MM.1S (cell line): Measurements from ENCODE around the gene PAXX.

ENCODE experiments used
- DNase-seq: peaks from one replicate; pipeline ENCODE4 v3.0.0-alpha.2; 2015
- H2AFZ ChIP-seq: fragments of 300-600 bp; sonication (generic); 2 replicates; pipeline ENCODE4 v1.6.0; 2016; ENCODE audit warnings: antibody characterized with exemption, low read length
- H3F3A ChIP-seq: fragments of 300-600 bp; sonication (generic); 2 replicates; pipeline ENCODE4 v1.6.1; 2016; ENCODE audit warnings: mild to moderate bottlenecking, antibody characterized with exemption, low read length, moderate library complexity, mixed read lengths; ENCODE audit not compliant: insufficient read depth
- H3K27ac ChIP-seq: fragments of 300-600 bp; sonication (generic); 2 replicates; pipeline ENCODE4 v1.5.1; 2016; ENCODE audit warnings: mild to moderate bottlenecking, low read length
- H3K27me3 ChIP-seq: fragments of 300-600 bp; sonication (generic); replicated peaks from 2 replicates; pipeline ENCODE4 v1.6.0; 2016; ENCODE audit warnings: low read length; ENCODE audit not compliant: insufficient read depth
- H3K36me3 ChIP-seq: fragments of 300-600 bp; sonication (generic); replicated peaks from 2 replicates; pipeline ENCODE4 v1.6.1; 2016; ENCODE audit warnings: mild to moderate bottlenecking, low read length, mixed read lengths; ENCODE audit not compliant: insufficient read depth
- H3K4me1 ChIP-seq: fragments of 300-600 bp; sonication (generic); 2 replicates; pipeline ENCODE4 v1.6.1; 2016; ENCODE audit warnings: low read length, mixed read lengths
- H3K4me2 ChIP-seq: fragments of 300-600 bp; sonication (generic); 2 replicates; pipeline ENCODE4 v1.6.0; 2016; ENCODE audit warnings: low read depth, low read length
- H3K4me3 ChIP-seq: fragments of 300-600 bp; sonication (generic); 2 replicates; pipeline ENCODE4 v1.5.1; 2016; ENCODE audit warnings: low read length, mixed read lengths
- H3K79me2 ChIP-seq: fragments of 300-600 bp; sonication (generic); 2 replicates; pipeline ENCODE4 v1.6.1; 2016; ENCODE audit warnings: mixed run types, low read length, mixed read lengths
- H3K9ac ChIP-seq: fragments of 300-600 bp; sonication (generic); 2 replicates; pipeline ENCODE4 v1.6.1; 2016; ENCODE audit warnings: low read length, mixed read lengths
- H3K9me2 ChIP-seq: fragments of 300-600 bp; sonication (generic); replicated peaks from 2 replicates; pipeline ENCODE4 v1.6.1; 2016; ENCODE audit warnings: mild to moderate bottlenecking, low read length, mixed read lengths; ENCODE audit not compliant: insufficient read depth
- H3K9me3 ChIP-seq: fragments of 300-600 bp; sonication (generic); replicated peaks from 2 replicates; pipeline ENCODE4 v1.6.1; 2016; ENCODE audit warnings: mild to moderate bottlenecking, low read length, mixed read lengths; ENCODE audit not compliant: insufficient read depth
- H4K20me1 ChIP-seq: fragments of 300-600 bp; sonication (generic); 2 replicates; pipeline ENCODE4 v1.6.1; 2016; ENCODE audit warnings: mild to moderate bottlenecking, low read length, moderate library complexity, mixed read lengths; ENCODE audit not compliant: insufficient read depth
- EZH2 ChIP-seq: fragments of 300-600 bp; sonication (generic); optimal IDR thresholded peaks from 2 replicates; pipeline ENCODE3; 2017; ENCODE audit warnings: low read depth, mild to moderate bottlenecking, antibody characterized with exemption, low read length, mixed read lengths
- EZH2phosphoT487 ChIP-seq: fragments of 300-600 bp; sonication (generic); IDR thresholded peaks from 2 replicates; pipeline ENCODE4 v1.6.1; 2018; ENCODE audit warnings: antibody characterized with exemption, low read length
- TF ChIP-seq, protein P1 (sequence below): fragments of 300-600 bp; sonication (generic); IDR thresholded peaks from 2 replicates; pipeline ENCODE4 v1.5.1; 2016; ENCODE audit warnings: antibody characterized with exemption, low read length, mixed read lengths

PAXX gene

GRCh38 chr9:136997830-136998234 is 5.6 kb downstream of the PAXX start:
- Histone ChIP-seq H3K4me2 (no peak overlapping the region), H3K4me3 (no peak overlapping the region), H3F3A (peaks cover 2% of the 10 kb centered on the region; the same call in 1 of the 2 replicates), H3K79me2 (no peaks in the 10 kb centered on the region), H3K27ac (no peak overlapping the region), H3K9ac (no peak overlapping the region), H3K36me3 (no peaks in the 10 kb centered on the region), H2AFZ (no peak overlapping the region), H3K27me3 (peaks cover 40% of the 10 kb centered on the region), H3K4me1 (peaks cover 2% of the 10 kb centered on the region; the same call in 1 of the 2 replicates), H4K20me1 (no peaks in the 10 kb centered on the region), H3K9me3 (no peaks in the 10 kb centered on the region), H3K9me2 (no peaks in the 10 kb centered on the region)
- TF ChIP-seq EZH2phosphoT487 = no peak
- TF ChIP-seq, protein P1, sequence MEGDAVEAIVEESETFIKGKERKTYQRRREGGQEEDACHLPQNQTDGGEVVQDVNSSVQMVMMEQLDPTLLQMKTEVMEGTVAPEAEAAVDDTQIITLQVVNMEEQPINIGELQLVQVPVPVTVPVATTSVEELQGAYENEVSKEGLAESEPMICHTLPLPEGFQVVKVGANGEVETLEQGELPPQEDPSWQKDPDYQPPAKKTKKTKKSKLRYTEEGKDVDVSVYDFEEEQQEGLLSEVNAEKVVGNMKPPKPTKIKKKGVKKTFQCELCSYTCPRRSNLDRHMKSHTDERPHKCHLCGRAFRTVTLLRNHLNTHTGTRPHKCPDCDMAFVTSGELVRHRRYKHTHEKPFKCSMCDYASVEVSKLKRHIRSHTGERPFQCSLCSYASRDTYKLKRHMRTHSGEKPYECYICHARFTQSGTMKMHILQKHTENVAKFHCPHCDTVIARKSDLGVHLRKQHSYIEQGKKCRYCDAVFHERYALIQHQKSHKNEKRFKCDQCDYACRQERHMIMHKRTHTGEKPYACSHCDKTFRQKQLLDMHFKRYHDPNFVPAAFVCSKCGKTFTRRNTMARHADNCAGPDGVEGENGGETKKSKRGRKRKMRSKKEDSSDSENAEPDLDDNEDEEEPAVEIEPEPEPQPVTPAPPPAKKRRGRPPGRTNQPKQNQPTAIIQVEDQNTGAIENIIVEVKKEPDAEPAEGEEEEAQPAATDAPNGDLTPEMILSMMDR = no peak
- no peak for TF ChIP-seq EZH2
- DNase-seq = no peak

DNA sequence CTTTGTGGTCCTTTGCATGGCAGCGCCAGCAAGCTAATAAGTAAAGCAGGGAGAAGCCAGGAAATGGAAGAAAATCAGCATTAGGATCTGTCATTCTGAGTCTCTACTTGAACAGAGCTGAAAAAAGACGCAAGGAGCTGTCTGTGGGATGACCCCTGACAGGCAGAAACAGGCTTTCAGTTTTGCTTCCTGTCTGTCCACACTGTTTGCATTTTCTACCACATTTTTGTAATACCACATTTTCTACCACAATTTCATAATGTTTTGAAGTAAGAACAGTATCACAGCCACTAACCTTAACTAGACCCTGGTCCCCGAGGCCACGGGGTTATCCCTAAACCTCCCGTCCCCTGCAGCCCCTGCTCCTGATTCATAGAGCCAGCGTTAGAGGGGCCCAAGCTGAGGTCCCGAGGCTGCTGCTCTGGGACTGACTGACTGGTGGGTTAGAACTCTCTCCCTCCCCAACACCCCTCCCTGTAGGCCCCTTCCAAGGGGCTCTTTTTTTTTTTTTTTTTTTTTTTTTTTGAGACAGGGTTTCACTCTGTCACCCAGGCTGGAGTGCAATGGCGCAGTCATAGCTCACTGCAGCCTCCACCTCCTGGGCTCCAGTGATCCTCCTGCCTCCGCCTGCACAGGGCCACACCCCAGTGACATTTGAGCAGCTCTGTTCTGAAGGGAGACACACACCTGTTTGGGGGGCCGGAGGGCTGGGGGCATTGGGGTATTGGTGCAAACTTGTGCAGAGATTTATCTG is 8.1 kb downstream of the PAXX start:
- no peak for TF ChIP-seq EZH2phosphoT487
- TF ChIP-seq, protein P1 = no peak
- no peaks in the 10 kb centered on the region for H3K9me2 ChIP-seq
- H3K27me3 ChIP-seq = peaks cover 56% of the 10 kb centered on the region
- H3K79me2 ChIP-seq = no peaks in the 10 kb centered on the region
- peak overlapping the region; percentile 60 for H3K4me2 ChIP-seq
- 0 out of 2 replicates have a peak overlapping the region, but pooled peaks have one; percentile 1 for H2AFZ ChIP-seq
- H3K36me3 ChIP-seq = no peaks in the 10 kb centered on the region
- no peaks in the 10 kb centered on the region for H3K9me3 ChIP-seq
- peak; percentile 69 for DNase-seq
- no peaks in the 10 kb centered on the region for H4K20me1 ChIP-seq
- no peak overlapping the region for H3K27ac ChIP-seq
- H3K4me3 ChIP-seq = peak overlapping the region; percentile 28; the same call in 1 of the 2 replicates
- peaks cover 2% of the 10 kb centered on the region; the same call in 1 of the 2 replicates for H3K4me1 ChIP-seq
- no peak overlapping the region for H3K9ac ChIP-seq
- peaks cover 2% of the 10 kb centered on the region; the same call in 1 of the 2 replicates for H3F3A ChIP-seq

- H3K27me3 ChIP-seq = peaks cover 60% of the 10 kb centered on the region
- no peak overlapping the region for H3K9ac ChIP-seq
- H3K9me3 ChIP-seq = no peaks in the 10 kb centered on the region
- DNase-seq = no peak
- no peaks in the 10 kb centered on the region for H4K20me1 ChIP-seq
- no peaks in the 10 kb centered on the region for H3K79me2 ChIP-seq
- peaks cover 2% of the 10 kb centered on the region; the same call in 1 of the 2 replicates for H3K4me1 ChIP-seq
- no peak overlapping the region for H3K27ac ChIP-seq
- H2AFZ ChIP-seq = no peak overlapping the region
- H3K9me2 ChIP-seq = no peaks in the 10 kb centered on the region
- peaks cover 2% of the 10 kb centered on the region; the same call in 1 of the 2 replicates for H3F3A ChIP-seq
- TF ChIP-seq EZH2 (no peak), EZH2phosphoT487 (no peak)
- TF ChIP-seq, protein P1 = no peak
- no peaks in the 10 kb centered on the region for H3K36me3 ChIP-seq
- no peak overlapping the region for H3K4me3 ChIP-seq
- no peak overlapping the region for H3K4me2 ChIP-seq
Measured at GRCh38 chr9:137001857-137002645, 9.8 kb downstream of the PAXX start.
